Pulmonary artery endothelial cell (primary cell): Measurements from ENCODE around the gene BCL11A. TPM values are rescaled to one million over a fixed set of nuclear protein-coding genes. Genes with fewer than 3 reads are reported as not detected.

ENCODE experiments used
- DNase-seq: peaks from one replicate; pipeline ENCODE4 v3.0.0-alpha.2; 2011; ENCODE audit warnings: low read depth, low spot score
- total RNA-seq: library from RNA; depleted of rRNA; stranded (reverse); fragments of >200 nt; gene quantifications from 2 replicates; pipeline ENCODE4 v1.2.3, GENCODE V29; 2014

The BCL11A gene
- total RNA-seq, 1 donor from 2014 or later, result 0.07 TPM

DNA sequence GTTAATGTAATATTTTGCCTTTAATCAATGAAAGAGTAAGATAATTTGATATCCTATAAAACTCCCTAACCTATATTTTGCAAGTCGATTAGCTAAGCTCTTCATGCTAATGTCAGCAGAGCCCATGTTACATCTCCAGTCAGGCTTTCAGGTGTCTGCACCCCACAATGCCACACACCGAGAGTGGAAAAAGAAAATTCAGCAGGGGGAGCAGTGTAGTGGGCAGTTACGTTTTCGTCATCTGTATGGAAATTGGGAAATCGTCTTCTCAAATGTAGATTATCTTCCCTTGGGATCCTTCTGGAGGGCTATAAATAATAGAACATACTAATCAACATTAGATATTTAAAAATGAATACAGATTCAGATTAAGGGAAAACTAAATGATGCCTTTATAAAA, 66.3 kb downstream of the BCL11A start:
- no peak for DNase-seq

GRCh38 chr2:60486551-60486950, 66.9 kb downstream of the BCL11A start:
- no peak for DNase-seq

GRCh38 chr2:60486067-60486466, 67.4 kb downstream of the BCL11A start:
- no peak for DNase-seq

GRCh38 chr2:60485550-60485949, 67.9 kb downstream of the BCL11A start:
- no peak for DNase-seq

GRCh38 chr2:60485055-60485454, 68.4 kb downstream of the BCL11A start:
- DNase-seq, result no peak

DNA sequence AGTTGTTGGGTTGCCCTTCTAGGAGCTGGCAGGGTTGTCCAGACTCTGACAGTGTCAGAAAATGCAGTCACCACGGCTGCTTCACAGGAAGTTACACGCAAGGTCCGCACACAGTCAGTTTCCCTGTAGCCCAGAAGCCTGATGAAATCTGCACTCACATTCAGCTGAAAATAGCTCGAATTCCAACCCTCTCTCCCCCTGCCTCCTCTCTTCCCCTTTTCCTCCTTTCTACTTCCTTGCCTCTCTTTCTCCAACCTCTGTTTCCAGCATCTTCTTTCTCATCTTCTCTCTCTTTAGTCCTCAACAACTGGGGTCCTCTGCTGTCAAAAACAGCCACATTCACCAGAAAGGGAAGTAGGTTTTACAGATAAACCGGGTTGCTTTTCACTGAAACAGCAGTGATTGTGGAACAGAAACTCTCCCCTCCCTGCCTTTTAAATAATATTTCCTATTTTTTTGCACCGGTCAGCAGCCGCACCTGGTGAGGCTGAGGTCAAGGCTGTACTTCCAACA, 69.3 kb downstream of the BCL11A start:
- no peak for DNase-seq

GRCh38 chr2:60483401-60483800, 70.1 kb downstream of the BCL11A start:
- DNase-seq, result no peak

GRCh38 chr2:60482222-60482621, 71.2 kb downstream of the BCL11A start:
- no peak for DNase-seq

- DNase-seq, result no peak
These were observed 72.2 kb downstream of the BCL11A start for GRCh38 chr2:60481257-60481656.

GRCh38 chr2:60480089-60480773, 73.2 kb downstream of the BCL11A start:
- no peak for DNase-seq

GRCh38 chr2:60479226-60480088, 74.0 kb downstream of the BCL11A start:
- no peak for DNase-seq

- DNase-seq, result no peak
These were observed 74.8 kb downstream of the BCL11A start for GRCh38 chr2:60478660-60479059.

GRCh38 chr2:60476206-60476954, 77.1 kb downstream of the BCL11A start:
- no peak for DNase-seq

DNA sequence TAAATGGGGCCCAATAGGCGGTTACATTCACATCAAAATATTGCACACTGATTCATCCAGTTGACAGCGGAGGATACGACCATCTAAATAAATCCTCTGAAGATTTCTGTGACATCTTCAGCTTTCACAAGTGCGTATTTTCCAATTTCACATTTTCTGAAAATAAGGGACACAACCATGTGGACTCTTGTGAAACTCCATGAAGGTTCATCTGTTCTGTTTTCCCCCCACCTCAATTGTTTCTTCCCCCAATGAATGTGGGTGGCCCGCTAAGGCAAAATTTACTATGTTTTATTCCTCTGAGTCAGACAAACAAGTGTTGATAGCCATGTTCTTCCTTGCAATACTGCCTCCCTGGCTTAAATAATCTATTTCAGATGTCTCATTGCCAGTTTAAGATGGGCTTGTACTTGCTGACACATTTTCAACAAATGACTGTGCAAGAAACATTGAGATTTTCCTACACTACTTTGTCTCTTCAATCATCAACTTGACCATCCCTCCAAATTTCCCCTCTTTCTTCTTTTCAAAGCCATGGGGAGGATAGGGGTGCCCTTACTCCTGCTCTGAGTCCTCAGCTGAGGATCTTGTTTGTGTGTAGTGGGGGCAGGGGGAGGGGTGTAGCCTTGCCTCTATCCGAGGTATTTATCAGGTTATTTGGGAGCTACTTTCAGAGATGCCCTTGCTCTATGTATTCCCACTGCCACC, 78.2 kb downstream of the BCL11A start:
- DNase-seq, result no peak

DNA sequence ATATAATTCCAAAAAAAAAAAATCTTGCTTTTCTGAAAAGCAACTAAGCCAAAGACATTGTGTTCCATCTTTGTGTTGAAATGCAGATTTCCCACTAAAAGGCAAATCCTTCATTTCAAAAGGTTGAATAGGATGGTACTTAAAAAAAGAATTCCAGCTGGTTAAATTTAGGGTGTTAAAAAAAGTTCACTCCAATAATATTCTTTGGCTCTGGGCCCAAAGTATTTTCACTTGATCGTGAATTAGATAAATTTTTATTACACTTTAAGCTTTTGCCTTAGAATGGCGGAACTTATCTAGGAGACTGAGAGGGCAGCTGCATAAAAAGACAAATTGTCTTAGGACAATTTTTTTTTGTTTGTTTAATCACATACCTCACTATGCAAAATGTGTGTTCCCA, 79.2 kb downstream of the BCL11A start:
- DNase-seq, result no peak

- DNase-seq, result no peak
These were observed 79.9 kb downstream of the BCL11A start for GRCh38 chr2:60473546-60473945.

DNA sequence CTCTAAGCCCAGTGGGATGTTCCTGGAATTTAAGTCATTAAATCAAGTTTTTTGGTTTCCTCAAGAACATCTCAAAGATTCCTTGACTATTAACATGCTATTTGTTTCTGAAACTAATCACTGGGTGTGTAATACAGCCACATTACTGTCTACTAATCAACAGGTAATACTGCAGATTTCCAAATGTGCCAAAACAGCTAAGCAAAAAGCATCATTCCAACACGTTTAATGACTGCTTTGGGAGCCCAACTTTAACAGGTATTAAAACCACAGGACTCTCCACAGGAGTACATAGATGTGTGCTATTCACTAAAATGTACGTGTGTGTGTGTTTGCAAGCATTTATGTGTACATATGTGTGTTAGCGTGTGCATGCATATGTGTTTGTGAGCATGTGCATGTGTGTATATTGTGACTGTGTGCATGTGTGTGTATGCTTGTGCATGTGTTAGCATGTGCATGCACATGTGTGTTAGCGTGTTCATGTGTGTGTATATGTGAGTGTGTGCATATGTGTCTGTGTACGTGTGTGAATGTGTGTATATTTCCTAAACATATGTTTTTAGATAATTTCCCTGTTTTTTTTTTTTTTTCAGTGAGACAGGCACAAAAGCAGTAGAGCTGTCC, 80.7 kb downstream of the BCL11A start:
- no peak for DNase-seq

DNA sequence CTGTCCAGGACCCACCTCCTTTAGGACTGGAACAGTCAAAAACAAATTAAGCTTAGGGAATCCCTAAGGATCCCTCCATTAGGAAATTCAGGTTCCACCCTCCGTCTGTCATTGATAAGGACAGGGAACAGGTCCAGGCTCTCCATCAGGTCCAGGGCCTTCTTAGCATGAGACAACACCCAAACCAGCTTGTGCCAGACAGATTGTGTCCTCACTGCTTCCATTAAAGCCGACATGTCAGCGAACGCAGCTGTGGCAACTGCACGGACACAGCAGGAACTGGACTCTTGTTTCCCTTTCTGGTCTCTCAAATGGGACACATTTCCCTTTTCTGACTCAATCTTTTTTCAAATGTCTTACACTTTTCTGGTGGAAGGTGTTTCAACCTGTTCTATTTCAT, 81.4 kb downstream of the BCL11A start:
- DNase-seq, result no peak

DNA sequence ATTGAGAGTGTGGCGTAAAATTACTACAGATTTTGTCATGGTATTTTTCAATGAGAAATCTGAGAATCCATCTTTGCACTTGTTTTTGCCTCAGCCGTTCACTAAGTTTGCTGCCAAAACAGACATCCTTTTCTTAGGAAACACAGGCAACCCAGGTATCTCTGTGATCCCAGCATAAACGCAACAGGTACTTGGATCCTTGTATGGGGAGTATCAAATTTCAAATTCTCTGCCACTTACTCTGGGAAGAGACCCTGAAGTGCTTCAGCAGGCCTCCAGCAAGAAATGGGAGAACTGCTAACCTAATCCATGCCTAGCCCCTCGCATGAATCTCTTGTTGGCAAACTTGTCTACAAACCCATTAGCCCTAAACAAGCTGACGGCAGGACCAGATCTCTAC, 83.1 kb downstream of the BCL11A start:
- no peak for DNase-seq

DNA sequence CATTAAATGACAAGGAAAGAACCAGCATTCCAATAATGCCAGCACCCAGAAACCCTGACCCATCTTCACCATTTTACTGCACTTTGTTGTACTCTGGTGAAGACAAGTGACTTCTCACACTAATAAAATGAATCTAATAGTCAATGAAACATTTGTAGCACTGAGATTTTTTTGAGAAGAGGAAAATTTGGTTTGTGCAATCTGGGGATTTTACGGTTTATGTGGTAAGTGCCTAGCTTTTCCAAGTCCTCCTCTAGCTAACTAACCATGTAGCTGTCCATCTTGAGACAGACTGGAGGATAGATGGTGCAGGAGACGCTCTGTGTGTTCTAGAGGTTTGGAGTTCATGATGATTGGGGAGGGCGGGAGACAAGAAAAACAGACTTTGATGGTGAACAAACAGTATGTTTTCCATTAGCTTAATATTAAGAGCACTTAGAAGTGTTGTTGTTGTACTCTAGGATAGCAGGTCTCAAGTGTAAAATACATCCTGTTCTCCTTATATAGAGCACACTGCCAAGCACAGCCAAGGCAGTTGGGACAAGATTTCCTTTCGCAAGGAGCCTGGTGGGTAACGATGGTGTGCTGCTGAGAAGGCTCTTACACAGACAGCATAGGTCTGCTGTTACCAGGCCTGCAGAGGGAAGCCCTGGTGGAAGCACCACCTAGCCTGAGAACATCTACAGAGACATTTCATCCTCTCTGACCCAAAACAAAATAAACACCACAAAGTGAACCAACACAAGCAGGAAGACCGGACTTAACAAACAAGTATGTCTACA, 83.7 kb downstream of the BCL11A start:
- DNase-seq, result no peak
